WI38 (cell line): Measurements from ENCODE around the gene SERPINB2.
"Not testable (repeated sequence)": the region's sequence is repeated elsewhere in the genome, so short reads cannot be mapped to it uniquely, and the experiment has no call there.

ENCODE experiments used
- H3K4me3 ChIP-seq: 2 replicates; pipeline ENCODE4 v1.5.1; 2011; ENCODE audit warnings: low read depth, mild to moderate bottlenecking, control low read depth, low read length
- CTCF ChIP-seq: IDR thresholded peaks from 2 replicates; pipeline ENCODE4 v1.5.1; 2012; ENCODE audit warnings: low read depth, mild to moderate bottlenecking, control low read depth, low read length

The SERPINB2 gene

GRCh38 chr18:63936156-63936931 is 48.8 kb downstream of the SERPINB2 start:
- TF ChIP-seq CTCF: peak; percentile 54
- H3K4me3 ChIP-seq: peak overlapping the region; percentile 72

- H3K4me3 ChIP-seq: peak overlapping the region; percentile 72
- TF ChIP-seq CTCF: no peak
Measured at GRCh38 chr18:63936932-63937393, 49.5 kb downstream of the SERPINB2 start.

- TF ChIP-seq CTCF: no peak
- H3K4me3 ChIP-seq: no peak overlapping the region
Measured at GRCh38 chr18:63940008-63940407, 52.5 kb downstream of the SERPINB2 start.

- not testable (repeated sequence) for H3K4me3 ChIP-seq
Measured at GRCh38 chr18:63940543-63941050, 53.1 kb downstream of the SERPINB2 start.

- TF ChIP-seq CTCF: no peak
- no peak overlapping the region for H3K4me3 ChIP-seq
Measured at GRCh38 chr18:63947051-63947790, 59.7 kb downstream of the SERPINB2 start.

GRCh38 chr18:63949068-63949737 is 61.7 kb downstream of the SERPINB2 start, which contains the start of gene HMSD:
TSS of gene HMSD (plus strand) at chr18:63949301. CDS start at chr18:63953456, 4,155 bp downstream.
- peak; percentile 54 for TF ChIP-seq CTCF
- peak within 1 kb of the TSS; percentile 55 for H3K4me3 ChIP-seq

- 0 out of 2 replicates have a peak, but pooled peaks have one; percentile 6 for TF ChIP-seq CTCF
- no peak overlapping the region for H3K4me3 ChIP-seq
Measured at GRCh38 chr18:63951302-63951705, 63.8 kb downstream of the SERPINB2 start.
